HL-60 (cell line): ENCODE data around the gene USP20.
"Not testable (repeated sequence)": the region's sequence is repeated elsewhere in the genome, so short reads cannot be mapped to it uniquely, and the experiment has no call there.

ENCODE experiments used
- DNase-seq, 2 experiments: peaks; one replicate each; pipeline ENCODE4 v3.0.0-alpha.2; 2010 to 2020; ENCODE audit warnings: low read depth in 1 of 2, low spot score in 1 of 2
- H3K27ac ChIP-seq: fragments of 250-450 bp; sonication (Bioruptor Pico); replicated peaks from 2 replicates; pipeline ENCODE4 v1.5.1; 2020; ENCODE audit warnings: mild to moderate bottlenecking, moderate library complexity
- H3K27me3 ChIP-seq: fragments of 250-450 bp; sonication (Bioruptor Pico); 2 replicates; pipeline ENCODE4 v1.5.1; 2021; ENCODE audit warnings: mild to moderate bottlenecking, moderate library complexity; ENCODE audit not compliant: insufficient read depth, poor library complexity, severe bottlenecking
- H3K4me3 ChIP-seq: replicated peaks from 2 replicates; pipeline ENCODE4 v1.5.1; 2011; ENCODE audit warnings: mild to moderate bottlenecking, control low read depth, low read length; ENCODE audit not compliant: insufficient read depth
- GABPA ChIP-seq: IDR thresholded peaks from 2 replicates; pipeline ENCODE4 v1.6.1; 2012; ENCODE audit warnings: low read depth
- POLR2AphosphoS5 ChIP-seq: IDR thresholded peaks from 2 replicates; pipeline ENCODE4 v1.6.1; 2012; ENCODE audit warnings: low read depth
- SPI1 ChIP-seq: IDR thresholded peaks from 2 replicates; pipeline ENCODE4 v1.6.1; 2012; ENCODE audit warnings: low read depth, mild to moderate bottlenecking, borderline replicate concordance
- TF ChIP-seq, protein P1 (sequence below): IDR thresholded peaks from 2 replicates; pipeline ENCODE4 v1.6.1; 2012; ENCODE audit warnings: low read depth; ENCODE audit not compliant: insufficient replicate concordance
- TF ChIP-seq, protein P2 (sequence below): IDR thresholded peaks from one replicate; pipeline ENCODE4 v1.5.1; 2011; ENCODE audit warnings: low read length, control low read depth, inconsistent platforms; ENCODE audit not compliant: insufficient read depth

The USP20 gene

DNA sequence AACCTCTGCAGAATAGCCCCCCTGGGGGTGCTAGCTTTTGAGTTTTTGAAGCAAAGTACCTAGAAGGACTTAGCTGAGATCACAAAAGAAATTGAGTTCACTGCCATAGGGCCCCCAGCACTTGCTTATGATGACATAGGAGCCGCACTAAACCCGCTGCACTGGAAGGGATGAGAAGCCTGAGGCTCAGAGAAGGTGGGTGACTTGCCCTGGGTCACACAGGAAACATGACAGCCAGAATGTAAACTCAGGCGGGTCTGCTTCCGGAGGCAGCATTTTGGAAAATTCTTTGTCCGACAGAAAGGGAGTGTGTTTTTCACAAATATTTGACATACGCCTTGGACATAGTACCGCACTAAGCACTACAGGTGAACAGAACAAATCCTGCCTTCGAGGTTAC is 40.7 kb upstream of the USP20 start:
- no peak for DNase-seq
- no peaks in the 10 kb centered on the region for H3K27me3 ChIP-seq
- no peak overlapping the region for H3K4me3 ChIP-seq
- TF ChIP-seq POLR2AphosphoS5 (no peak), SPI1 (no peak), GABPA (no peak)
- TF ChIP-seq, protein P1, sequence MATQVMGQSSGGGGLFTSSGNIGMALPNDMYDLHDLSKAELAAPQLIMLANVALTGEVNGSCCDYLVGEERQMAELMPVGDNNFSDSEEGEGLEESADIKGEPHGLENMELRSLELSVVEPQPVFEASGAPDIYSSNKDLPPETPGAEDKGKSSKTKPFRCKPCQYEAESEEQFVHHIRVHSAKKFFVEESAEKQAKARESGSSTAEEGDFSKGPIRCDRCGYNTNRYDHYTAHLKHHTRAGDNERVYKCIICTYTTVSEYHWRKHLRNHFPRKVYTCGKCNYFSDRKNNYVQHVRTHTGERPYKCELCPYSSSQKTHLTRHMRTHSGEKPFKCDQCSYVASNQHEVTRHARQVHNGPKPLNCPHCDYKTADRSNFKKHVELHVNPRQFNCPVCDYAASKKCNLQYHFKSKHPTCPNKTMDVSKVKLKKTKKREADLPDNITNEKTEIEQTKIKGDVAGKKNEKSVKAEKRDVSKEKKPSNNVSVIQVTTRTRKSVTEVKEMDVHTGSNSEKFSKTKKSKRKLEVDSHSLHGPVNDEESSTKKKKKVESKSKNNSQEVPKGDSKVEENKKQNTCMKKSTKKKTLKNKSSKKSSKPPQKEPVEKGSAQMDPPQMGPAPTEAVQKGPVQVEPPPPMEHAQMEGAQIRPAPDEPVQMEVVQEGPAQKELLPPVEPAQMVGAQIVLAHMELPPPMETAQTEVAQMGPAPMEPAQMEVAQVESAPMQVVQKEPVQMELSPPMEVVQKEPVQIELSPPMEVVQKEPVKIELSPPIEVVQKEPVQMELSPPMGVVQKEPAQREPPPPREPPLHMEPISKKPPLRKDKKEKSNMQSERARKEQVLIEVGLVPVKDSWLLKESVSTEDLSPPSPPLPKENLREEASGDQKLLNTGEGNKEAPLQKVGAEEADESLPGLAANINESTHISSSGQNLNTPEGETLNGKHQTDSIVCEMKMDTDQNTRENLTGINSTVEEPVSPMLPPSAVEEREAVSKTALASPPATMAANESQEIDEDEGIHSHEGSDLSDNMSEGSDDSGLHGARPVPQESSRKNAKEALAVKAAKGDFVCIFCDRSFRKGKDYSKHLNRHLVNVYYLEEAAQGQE, result no peak
- TF ChIP-seq, protein P2, sequence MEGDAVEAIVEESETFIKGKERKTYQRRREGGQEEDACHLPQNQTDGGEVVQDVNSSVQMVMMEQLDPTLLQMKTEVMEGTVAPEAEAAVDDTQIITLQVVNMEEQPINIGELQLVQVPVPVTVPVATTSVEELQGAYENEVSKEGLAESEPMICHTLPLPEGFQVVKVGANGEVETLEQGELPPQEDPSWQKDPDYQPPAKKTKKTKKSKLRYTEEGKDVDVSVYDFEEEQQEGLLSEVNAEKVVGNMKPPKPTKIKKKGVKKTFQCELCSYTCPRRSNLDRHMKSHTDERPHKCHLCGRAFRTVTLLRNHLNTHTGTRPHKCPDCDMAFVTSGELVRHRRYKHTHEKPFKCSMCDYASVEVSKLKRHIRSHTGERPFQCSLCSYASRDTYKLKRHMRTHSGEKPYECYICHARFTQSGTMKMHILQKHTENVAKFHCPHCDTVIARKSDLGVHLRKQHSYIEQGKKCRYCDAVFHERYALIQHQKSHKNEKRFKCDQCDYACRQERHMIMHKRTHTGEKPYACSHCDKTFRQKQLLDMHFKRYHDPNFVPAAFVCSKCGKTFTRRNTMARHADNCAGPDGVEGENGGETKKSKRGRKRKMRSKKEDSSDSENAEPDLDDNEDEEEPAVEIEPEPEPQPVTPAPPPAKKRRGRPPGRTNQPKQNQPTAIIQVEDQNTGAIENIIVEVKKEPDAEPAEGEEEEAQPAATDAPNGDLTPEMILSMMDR, result no peak
- no peak overlapping the region for H3K27ac ChIP-seq

DNA sequence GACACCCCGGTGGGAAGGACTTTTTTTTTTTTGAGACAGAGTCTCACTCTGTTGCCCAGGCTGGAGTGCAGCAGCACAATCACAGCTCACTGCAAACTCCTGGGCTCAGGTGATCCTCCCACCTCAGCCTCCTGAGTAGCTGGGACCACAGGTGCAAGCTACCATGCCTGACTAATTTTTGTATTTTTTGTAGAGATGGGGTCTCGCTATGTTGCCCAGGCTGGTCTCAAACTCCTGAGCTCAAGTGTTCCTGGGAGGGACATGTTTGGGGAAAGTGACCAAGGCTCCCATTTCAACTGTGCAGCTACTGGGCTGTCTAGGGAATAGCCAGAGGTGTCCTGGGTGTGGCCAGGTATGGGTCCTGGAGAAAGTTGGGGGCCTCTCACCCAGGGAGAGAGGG is 39.2 kb upstream of the USP20 start:
- H3K4me3 ChIP-seq, H3K27me3 ChIP-seq, DNase-seq, H3K27ac ChIP-seq: not testable (repeated sequence)

GRCh38 chr9:129798973-129799372 is 36.3 kb upstream of the USP20 start:
- TF ChIP-seq, protein P2, result no peak
- TF ChIP-seq POLR2AphosphoS5, result no peak
- TF ChIP-seq GABPA, result no peak
- no peak for TF ChIP-seq SPI1
- TF ChIP-seq, protein P1, result no peak
- Histone ChIP-seq H3K27me3 (no peaks in the 10 kb centered on the region), H3K4me3 (no peak overlapping the region), H3K27ac (no peak overlapping the region)
- no peak for DNase-seq

DNA sequence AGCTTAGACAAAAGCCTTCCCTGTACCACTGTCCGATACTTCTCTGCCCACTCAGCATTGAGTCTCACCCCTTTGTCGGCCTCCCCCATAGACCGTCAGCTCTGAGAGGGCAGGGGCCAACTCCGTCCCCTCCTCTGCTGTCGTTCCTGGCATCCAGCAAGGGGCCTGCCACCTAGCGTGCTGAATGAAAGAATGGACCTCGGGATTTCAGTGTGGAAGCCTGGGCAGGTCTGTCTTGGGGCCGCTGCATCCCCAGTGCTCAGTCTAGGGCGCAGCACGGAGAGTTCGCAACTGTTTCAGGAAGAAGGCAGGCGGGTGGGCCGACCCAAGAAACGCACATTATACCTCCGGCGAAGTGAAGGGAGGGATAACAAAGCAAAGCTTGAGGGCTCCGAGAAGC is 33.8 kb upstream of the USP20 start:
- Histone ChIP-seq H3K4me3 (no peak overlapping the region), H3K27me3 (no peaks in the 10 kb centered on the region), H3K27ac (no peak overlapping the region)
- no peak for DNase-seq
- TF ChIP-seq, protein P2, result no peak
- TF ChIP-seq POLR2AphosphoS5, result no peak
- TF ChIP-seq, protein P1, result no peak
- no peak for TF ChIP-seq SPI1
- TF ChIP-seq GABPA, result no peak
